UCSD-AML1 (cell line): Measurements from ENCODE around the gene C1orf35.

Experiments used
- DNase-seq: peaks from one replicate; lab custom pipeline; 2025; ENCODE audit not compliant: unreplicated experiment; lab: John Stamatoyannopoulos, UW

The C1orf35 gene

GRCh38 chr1:228102791-228103620 lies at the start of gene C1orf35:
Gene C1orf35, minus strand, starts transcription at chr1:228103325. Its CDS starts 98 bp downstream, at chr1:228103227.
- DNase-seq, result peak; percentile 95

GRCh38 chr1:228152918-228153258 lies 49.8 kb upstream of the C1orf35 start:
- no peak for DNase-seq

GRCh38 chr1:228152097-228152917 lies 49.2 kb upstream of the C1orf35 start:
- DNase-seq, result no peak

- no peak for DNase-seq
Observed at GRCh38 chr1:228151180-228151925, 48.2 kb upstream of the C1orf35 start.

GRCh38 chr1:228150461-228151179 lies 47.5 kb upstream of the C1orf35 start:
- no peak for DNase-seq

- DNase-seq, result no peak
Observed at GRCh38 chr1:228150120-228150460, 47.0 kb upstream of the C1orf35 start.

- no peak for DNase-seq
Observed at GRCh38 chr1:228149406-228150119, 46.4 kb upstream of the C1orf35 start, which contains the start of gene GJC2. Gene GJC2, plus strand, starts transcription at chr1:228149930. Its CDS starts 7,829 bp downstream, at chr1:228157759.

GRCh38 chr1:228148935-228149405 lies 45.8 kb upstream of the C1orf35 start:
- no peak for DNase-seq

GRCh38 chr1:228148196-228148861 lies 45.2 kb upstream of the C1orf35 start:
- no peak for DNase-seq

- DNase-seq, result no peak
Observed at GRCh38 chr1:228147768-228148167, 44.6 kb upstream of the C1orf35 start.

GRCh38 chr1:228147151-228147693 lies 44.1 kb upstream of the C1orf35 start:
- DNase-seq, result no peak

- DNase-seq, result no peak
Observed at GRCh38 chr1:228146417-228147150, 43.5 kb upstream of the C1orf35 start.

- DNase-seq, result no peak
Observed at GRCh38 chr1:228145463-228146416, 42.6 kb upstream of the C1orf35 start.

- no peak for DNase-seq
Observed at GRCh38 chr1:228144993-228145343, 41.8 kb upstream of the C1orf35 start.

- no peak for DNase-seq
Observed at GRCh38 chr1:228144193-228144992, 41.3 kb upstream of the C1orf35 start.

- DNase-seq, result no peak
Observed at GRCh38 chr1:228143480-228144192, 40.5 kb upstream of the C1orf35 start.
